GM23248 (cell line): Measurements from ENCODE around the gene LDLRAD2.

ENCODE experiments used
- EZH2 ChIP-seq: fragments of 200-600 bp; sonication (generic); IDR thresholded peaks from 2 replicates; pipeline ENCODE4 v1.6.1; 2018; ENCODE audit warnings: antibody characterized with exemption, mild to moderate bottlenecking; ENCODE audit not compliant: insufficient read depth, poor library complexity, severe bottlenecking
- EZH2phosphoT487 ChIP-seq: fragments of 200-600 bp; sonication (generic); IDR thresholded peaks from 2 replicates; pipeline ENCODE4 v1.6.1; 2018; ENCODE audit warnings: antibody characterized with exemption, moderate library complexity, mild to moderate bottlenecking, low read depth; ENCODE audit not compliant: insufficient read depth

- no peak for TF ChIP-seq EZH2
- TF ChIP-seq EZH2phosphoT487, result no peak
These were observed 17.2 kb downstream of the LDLRAD2 start for GRCh38 chr1:21829294-21829693.
